SU-DHL-6 (cell line): ENCODE measurements around the gene CXCL3.

Experiments
- EZH2phosphoT487 ChIP-seq: fragments of 200-600 bp; sonication (generic), shearing (Covaris generic); conservative IDR thresholded peaks from 2 replicates; pipeline ENCODE4 v1.6.1; 2018; ENCODE audit warnings: mild to moderate bottlenecking, antibody characterized with exemption, low read length, moderate library complexity, mixed read lengths
- TF ChIP-seq, protein P1 (sequence below): fragments of 200-600 bp; sonication (generic); IDR thresholded peaks from one replicate; pipeline ENCODE4 v1.5.1; 2017; ENCODE audit warnings: antibody characterized with exemption, mild to moderate bottlenecking, low read length, moderate library complexity; ENCODE audit not compliant: insufficient read depth, poor library complexity, severe bottlenecking

DNA sequence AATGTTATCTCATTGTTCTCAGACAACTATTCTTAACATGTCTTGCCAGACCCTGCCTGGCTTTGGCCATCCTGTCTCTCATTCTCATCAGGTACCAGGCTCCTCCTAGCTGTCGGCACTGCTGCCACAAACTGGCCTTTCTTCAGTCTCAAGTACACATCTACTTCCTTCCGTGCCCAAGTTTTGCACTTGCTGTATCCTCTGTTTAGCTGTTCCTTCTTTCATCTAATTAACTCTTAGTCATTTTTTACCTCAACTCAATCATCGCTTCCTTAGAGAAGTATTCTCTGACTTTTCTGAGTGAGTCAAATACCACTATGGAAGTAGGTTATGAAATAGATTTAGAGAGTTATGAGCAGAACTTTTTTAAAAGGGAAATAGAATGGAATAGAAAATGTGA lies 19.7 kb downstream of the CXCL3 start:
- TF ChIP-seq, protein P1, sequence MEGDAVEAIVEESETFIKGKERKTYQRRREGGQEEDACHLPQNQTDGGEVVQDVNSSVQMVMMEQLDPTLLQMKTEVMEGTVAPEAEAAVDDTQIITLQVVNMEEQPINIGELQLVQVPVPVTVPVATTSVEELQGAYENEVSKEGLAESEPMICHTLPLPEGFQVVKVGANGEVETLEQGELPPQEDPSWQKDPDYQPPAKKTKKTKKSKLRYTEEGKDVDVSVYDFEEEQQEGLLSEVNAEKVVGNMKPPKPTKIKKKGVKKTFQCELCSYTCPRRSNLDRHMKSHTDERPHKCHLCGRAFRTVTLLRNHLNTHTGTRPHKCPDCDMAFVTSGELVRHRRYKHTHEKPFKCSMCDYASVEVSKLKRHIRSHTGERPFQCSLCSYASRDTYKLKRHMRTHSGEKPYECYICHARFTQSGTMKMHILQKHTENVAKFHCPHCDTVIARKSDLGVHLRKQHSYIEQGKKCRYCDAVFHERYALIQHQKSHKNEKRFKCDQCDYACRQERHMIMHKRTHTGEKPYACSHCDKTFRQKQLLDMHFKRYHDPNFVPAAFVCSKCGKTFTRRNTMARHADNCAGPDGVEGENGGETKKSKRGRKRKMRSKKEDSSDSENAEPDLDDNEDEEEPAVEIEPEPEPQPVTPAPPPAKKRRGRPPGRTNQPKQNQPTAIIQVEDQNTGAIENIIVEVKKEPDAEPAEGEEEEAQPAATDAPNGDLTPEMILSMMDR = no peak
- TF ChIP-seq EZH2phosphoT487 = no peak
